GM21367 (cell line): ENCODE measurements around the gene RBMS1.

ENCODE experiments used
- ATAC-seq: cut with Tn5 transposase; IDR thresholded peaks from one replicate; pipeline ENCODE4 v1.9.1; 2021; ENCODE audit not compliant: unreplicated experiment

Gene RBMS1

GRCh38 chr2:160264308-160264707, 229.3 kb downstream of the RBMS1 start:
- ATAC-seq, result no peak

- ATAC-seq, result no peak
Observed at GRCh38 chr2:160261732-160262131, 231.9 kb downstream of the RBMS1 start.

GRCh38 chr2:160258492-160258805, 235.2 kb downstream of the RBMS1 start:
- no peak for ATAC-seq

GRCh38 chr2:160257743-160258491, 235.7 kb downstream of the RBMS1 start:
- no peak for ATAC-seq

- no peak for ATAC-seq
Observed at GRCh38 chr2:160257041-160257742, 236.4 kb downstream of the RBMS1 start.

- no peak for ATAC-seq
Observed at GRCh38 chr2:160256507-160256906, 237.1 kb downstream of the RBMS1 start.

GRCh38 chr2:160255408-160255807, 238.2 kb downstream of the RBMS1 start:
- ATAC-seq, result no peak

GRCh38 chr2:160254189-160254762, 239.3 kb downstream of the RBMS1 start:
- no peak for ATAC-seq

- no peak for ATAC-seq
Observed at GRCh38 chr2:160253440-160254188, 240.0 kb downstream of the RBMS1 start.

- no peak for ATAC-seq
Observed at GRCh38 chr2:160252900-160253299, 240.7 kb downstream of the RBMS1 start.

GRCh38 chr2:160252278-160252887, 241.2 kb downstream of the RBMS1 start:
- no peak for ATAC-seq

GRCh38 chr2:160251569-160251968, 242.0 kb downstream of the RBMS1 start:
- ATAC-seq, result no peak

- no peak for ATAC-seq
Observed at GRCh38 chr2:160249876-160250275, 243.7 kb downstream of the RBMS1 start.

- no peak for ATAC-seq
Observed at GRCh38 chr2:160247296-160248035, 246.1 kb downstream of the RBMS1 start.

- no peak for ATAC-seq
Observed at GRCh38 chr2:160246356-160246755, 247.3 kb downstream of the RBMS1 start.

GRCh38 chr2:160245614-160246155, 247.9 kb downstream of the RBMS1 start:
- ATAC-seq, result no peak

GRCh38 chr2:160242893-160243564, 250.6 kb downstream of the RBMS1 start:
- no peak for ATAC-seq

- ATAC-seq, result no peak
Observed at GRCh38 chr2:160241251-160242137, 252.1 kb downstream of the RBMS1 start.

- no peak for ATAC-seq
Observed at GRCh38 chr2:160239436-160239835, 254.2 kb downstream of the RBMS1 start.
